Common myeloid progenitor, CD34-positive (primary cell): ENCODE data around the gene ZNF341.
A peak's percentile ranks its signal among the peaks of the same experiment; 100 is the strongest.

ENCODE experiments used
- CTCF ChIA-PET: fragments of 350-600 bp; sonication (Branson Sonifier 250); formaldehyde crosslinking; loops from one replicate; lab custom pipeline; 2021; ENCODE audit warnings: antibody characterized with exemption; lab: Charles Lee
- POLR2A ChIA-PET: fragments of 350-600 bp; sonication (Branson Sonifier 250); formaldehyde crosslinking; loops from one replicate; lab custom pipeline; 2021; ENCODE audit warnings: antibody characterized with exemption; lab: Charles Lee
- DNase-seq, 3 donors: peaks; one replicate each; pipeline versions ENCODE4 v3.0.0 to v3.0.0-alpha.2; 2013
- H3K27ac ChIP-seq, 2 experiments: 1 replicate in 1 of 2; 2 replicates in 1 of 2; pipeline ENCODE4 v1.7.0; 2013; ENCODE audit warnings: inconsistent platforms in 2 of 2, low read length in 2 of 2, mild to moderate bottlenecking in 2 of 2, low read depth in 1 of 2, moderate library complexity in 1 of 2; ENCODE audit not compliant: severe bottlenecking in 2 of 2, insufficient read depth in 1 of 2, poor library complexity in 1 of 2
- H3K27me3 ChIP-seq, 5 experiments: replicated peaks in 2 of 5; 1 replicate in 3 of 5; 2 replicates in 2 of 5; pipeline versions ENCODE4 v1.6.1 to v1.7.0; 2013; ENCODE audit warnings: low read length in 4 of 5, mild to moderate bottlenecking in 2 of 5, moderate library complexity in 2 of 5, inconsistent platforms in 1 of 5; ENCODE audit not compliant: insufficient read depth in 5 of 5, control insufficient read depth in 4 of 5
- H3K36me3 ChIP-seq, 4 experiments: 1 replicate in 2 of 4; 2 replicates in 2 of 4; pipeline versions ENCODE4 v1.6.1 to v1.7.0; 2013; ENCODE audit warnings: low read length in 3 of 4, control low read depth in 1 of 4, mild to moderate bottlenecking in 1 of 4; ENCODE audit not compliant: control insufficient read depth in 4 of 4, insufficient read depth in 4 of 4
- H3K4me1 ChIP-seq, 4 experiments: 1 replicate in 3 of 4; 2 replicates in 1 of 4; pipeline versions ENCODE4 v1.6.1 to v1.7.1; 2013; ENCODE audit warnings: low read length in 3 of 4, mild to moderate bottlenecking in 3 of 4, control low read depth in 1 of 4, inconsistent platforms in 1 of 4, moderate library complexity in 1 of 4; ENCODE audit not compliant: control insufficient read depth in 4 of 4, insufficient read depth in 4 of 4; ENCODE audit errors: control extremely low read depth in 1 of 4
- H3K4me3 ChIP-seq, 7 experiments: 1 replicate in 4 of 7; 2 replicates in 3 of 7; pipeline versions ENCODE4 v1.5.1 to v1.7.0; 2013; ENCODE audit warnings: mild to moderate bottlenecking in 7 of 7, low read length in 6 of 7, moderate library complexity in 6 of 7, inconsistent platforms in 2 of 7, low read depth in 2 of 7, control low read depth in 1 of 7; ENCODE audit not compliant: insufficient read depth in 4 of 7, control insufficient read depth in 1 of 7; ENCODE audit errors: extremely low read depth in 1 of 7
- H3K9me3 ChIP-seq, 5 experiments: 1 replicate in 4 of 5; 2 replicates in 1 of 5; pipeline versions ENCODE4 v1.6.1 to v1.7.1; 2013; ENCODE audit warnings: low read length in 4 of 5, mild to moderate bottlenecking in 2 of 5, inconsistent platforms in 1 of 5, low read depth in 1 of 5, moderate library complexity in 1 of 5; ENCODE audit not compliant: control insufficient read depth in 4 of 5, insufficient read depth in 2 of 5; ENCODE audit errors: control extremely low read depth in 1 of 5
- WGBS: methylation state at CpG from one replicate; pipeline ENCODE4 v1.1.5; 2013; ENCODE audit not compliant: insufficient coverage; 5-methylcytosine and 5-hydroxymethylcytosine counted together

The ZNF341 gene

DNA sequence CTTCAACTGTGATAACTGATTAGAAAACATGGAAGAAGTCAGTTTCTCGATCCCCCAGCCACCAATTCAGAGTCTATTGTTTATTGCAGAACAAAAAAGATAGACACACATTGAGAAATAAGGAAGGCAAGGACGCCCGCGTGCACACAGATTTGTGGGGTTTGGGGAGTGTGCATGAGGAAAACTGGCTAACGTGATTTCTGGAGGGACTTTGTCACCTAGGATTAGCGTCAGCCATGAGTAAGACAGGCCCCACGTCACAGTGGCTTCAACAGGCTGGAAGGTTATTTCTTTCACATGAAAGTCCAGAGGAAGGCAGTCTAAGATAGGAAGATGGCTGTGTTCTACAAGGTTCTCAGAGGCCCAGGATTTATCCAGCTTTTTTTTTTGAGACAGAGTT lies 7.7 kb downstream of the ZNF341 start:
- POLR2A ChIA-PET, result no interaction called here

DNA sequence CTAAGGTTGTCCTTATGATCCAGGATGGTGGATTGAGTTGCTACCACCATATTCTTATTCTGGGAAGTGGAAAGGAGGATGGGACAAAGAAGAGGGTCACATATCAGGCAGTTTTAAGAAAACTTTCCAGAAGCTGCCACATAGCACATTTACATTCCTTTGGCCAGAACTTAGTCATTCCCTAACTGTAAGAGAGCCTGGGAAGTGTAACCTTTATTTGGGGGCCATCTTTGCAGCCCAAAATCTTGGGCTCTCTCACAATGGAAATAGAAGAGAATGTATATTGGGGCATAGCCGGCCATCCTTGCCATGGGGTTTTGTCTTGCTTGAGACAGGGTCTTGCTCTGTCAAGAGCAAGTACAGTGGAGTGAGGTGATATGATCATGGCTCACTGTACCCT lies 8.4 kb downstream of the ZNF341 start:
- no peak for DNase-seq
- no CpG with 5 or more reads among the region's 1 CpG for WGBS
- Histone ChIP-seq H3K4me3 (no peak overlapping the region), H3K27me3 (no peaks in the 10 kb centered on the region), H3K4me1 (peaks cover 0 to 4% (median 1%) of the 10 kb centered on the region in 4 experiments), H3K27ac (no peak overlapping the region), H3K9me3 (peaks cover 0 to 24% (median 9%) of the 10 kb centered on the region in 5 experiments), H3K36me3 (peaks cover 0 to 3% (median 1%) of the 10 kb centered on the region in 4 experiments)
- ChIA-PET POLR2A (no interaction called here), CTCF (no interaction called here)

More for the DNA sequence above, 7.7 kb downstream of the ZNF341 start:
- peaks cover 0 to 24% (median 9%) of the 10 kb centered on the region in 5 experiments for H3K9me3 ChIP-seq
- no peak for DNase-seq
- H3K27ac ChIP-seq, result no peak overlapping the region
- 95% methylated on average over 6 of the region's 7 CpGs for WGBS
- H3K27me3 ChIP-seq, result no peaks in the 10 kb centered on the region
- no peaks in the 10 kb centered on the region for H3K36me3 ChIP-seq
- no peak overlapping the region for H3K4me3 ChIP-seq
- CTCF ChIA-PET, result no interaction called here
- H3K4me1 ChIP-seq, result peaks cover 0 to 4% (median 1%) of the 10 kb centered on the region in 4 experiments

DNA sequence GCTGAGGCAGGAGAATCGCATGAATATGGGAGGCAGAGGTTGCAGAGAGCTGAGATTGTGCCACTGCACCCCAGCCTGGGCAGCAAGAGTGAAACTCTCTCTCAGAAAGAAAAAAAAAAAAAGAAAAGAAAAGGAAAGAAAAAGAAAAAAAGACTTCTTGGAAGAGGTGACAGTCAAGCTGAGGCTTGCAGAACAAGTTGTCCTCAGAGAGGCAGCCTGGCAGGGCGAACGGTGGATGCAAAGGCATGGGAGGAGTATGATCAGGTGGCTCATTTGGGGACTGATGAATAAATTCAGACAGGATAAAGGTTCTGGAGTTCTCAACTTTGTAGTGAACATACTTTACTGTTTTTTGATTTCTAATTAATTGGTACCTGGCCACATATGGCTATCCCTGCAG lies 12.4 kb downstream of the ZNF341 start:
- no peaks in the 10 kb centered on the region for H3K27me3 ChIP-seq
- H3K4me3 ChIP-seq, result no peak overlapping the region
- WGBS, result 86% methylated on average over 1 of the region's 3 CpGs
- peaks cover 0 to 4% (median 1%) of the 10 kb centered on the region in 4 experiments for H3K4me1 ChIP-seq
- POLR2A ChIA-PET, result interaction anchor here (0.5 kb wide), 1 partner anchor 12 kb away, joined by 4 read pairs; no protein-coding TSS in a partner anchor
- DNase-seq, result no peak
- no peaks in the 10 kb centered on the region for H3K9me3 ChIP-seq
- CTCF ChIA-PET, result no interaction called here
- peaks cover 0 to 9% (median 1%) of the 10 kb centered on the region in 4 experiments for H3K36me3 ChIP-seq
- H3K27ac ChIP-seq, result peak overlapping the region in 1 of 2 experiments; percentile 5

- no peak overlapping the region for H3K4me3 ChIP-seq
- 93% methylated on average over 8 of the region's 14 CpGs for WGBS
These were observed 13.1 kb downstream of the ZNF341 start for GRCh38 chr20:33744773-33745385.

DNA sequence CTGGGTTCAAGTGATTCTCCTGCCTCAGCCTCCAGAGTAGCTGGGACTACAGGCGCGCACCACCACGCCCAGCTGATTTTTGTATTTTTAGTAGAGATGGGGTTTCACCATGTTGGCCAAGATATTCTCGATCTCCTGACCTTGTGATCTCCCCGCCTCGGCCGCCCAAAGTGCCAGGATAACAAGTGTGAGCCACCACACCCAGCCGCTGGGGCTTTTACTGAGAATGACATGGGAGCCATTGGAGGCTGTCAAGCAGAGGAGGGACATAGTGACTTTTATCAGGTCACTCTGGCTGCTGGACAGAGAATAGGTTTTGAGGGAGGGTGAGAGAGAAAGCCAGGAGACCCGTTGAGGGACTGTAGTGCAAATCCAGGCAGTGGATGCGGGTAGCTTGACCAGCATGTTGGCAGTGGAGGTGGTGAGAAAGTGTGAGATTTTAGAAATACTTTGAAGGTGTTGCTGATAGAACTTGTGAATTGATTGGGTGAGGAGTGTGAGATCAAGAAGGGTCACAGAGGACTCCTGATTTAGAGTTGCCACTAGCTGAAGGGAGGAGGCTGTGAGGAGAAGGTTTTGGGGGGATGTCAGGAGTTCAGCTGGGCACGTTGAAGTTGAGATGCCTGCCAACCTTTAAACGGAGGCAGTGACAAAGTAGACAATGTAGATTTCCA lies 14.7 kb downstream of the ZNF341 start:
- 93% methylated on average over 12 of the region's 12 CpGs for WGBS
- no peaks in the 10 kb centered on the region for H3K27me3 ChIP-seq
- no peak overlapping the region for H3K4me3 ChIP-seq
- peaks cover 0 to 12% (median 2%) of the 10 kb centered on the region in 4 experiments for H3K36me3 ChIP-seq
- H3K9me3 ChIP-seq, result no peaks in the 10 kb centered on the region
- POLR2A ChIA-PET, result no interaction called here
- no peak for DNase-seq
- no peak overlapping the region for H3K27ac ChIP-seq
- peaks cover 0 to 4% (median 1%) of the 10 kb centered on the region in 4 experiments for H3K4me1 ChIP-seq
- CTCF ChIA-PET, result no interaction called here

More at GRCh38 chr20:33744773-33745385, 13.1 kb downstream of the ZNF341 start:
- CTCF ChIA-PET, result no interaction called here
- H3K4me1 ChIP-seq, result peaks cover 0 to 4% (median 1%) of the 10 kb centered on the region in 4 experiments
- POLR2A ChIA-PET, result no interaction called here
- H3K27me3 ChIP-seq, result no peaks in the 10 kb centered on the region
- peaks cover 0 to 9% (median 1%) of the 10 kb centered on the region in 4 experiments for H3K36me3 ChIP-seq
- no peaks in the 10 kb centered on the region for H3K9me3 ChIP-seq
- no peak overlapping the region for H3K27ac ChIP-seq
- no peak for DNase-seq

- H3K4me3 ChIP-seq, result no peak overlapping the region
- H3K36me3 ChIP-seq, result peaks cover 2 to 24% (median 9%) of the 10 kb centered on the region in 4 experiments
- ChIA-PET POLR2A (no interaction called here), CTCF (no interaction called here)
- no peak overlapping the region for H3K27ac ChIP-seq
- WGBS, result no CpG with 5 or more reads among the region's 4 CpGs
- no peaks in the 10 kb centered on the region for H3K9me3 ChIP-seq
- H3K27me3 ChIP-seq, result no peaks in the 10 kb centered on the region
- H3K4me1 ChIP-seq, result peaks cover 4 to 5% (median 4%) of the 10 kb centered on the region in 4 experiments
- DNase-seq, result no peak
These were observed 20.0 kb downstream of the ZNF341 start for GRCh38 chr20:33751775-33752174.

DNA sequence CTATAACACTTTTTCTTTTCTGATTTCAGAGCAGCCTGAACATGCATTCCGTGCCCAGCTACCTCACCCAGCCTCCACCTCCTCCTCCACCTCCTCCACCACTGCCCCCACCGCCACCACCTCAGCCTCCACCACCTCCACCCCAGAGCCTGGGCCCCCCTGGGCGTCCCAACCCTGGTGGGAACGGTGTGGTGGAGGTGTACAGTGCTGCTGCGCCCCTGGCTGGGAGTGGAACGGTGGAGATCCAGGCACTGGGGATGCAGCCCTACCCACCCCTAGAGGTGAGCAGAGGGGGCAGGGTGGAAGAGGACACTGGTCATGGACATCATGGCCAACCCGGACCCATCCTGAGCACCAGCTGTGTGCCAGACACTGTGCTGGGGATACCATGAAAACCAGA lies 21.3 kb downstream of the ZNF341 start:
- H3K36me3 ChIP-seq, result peaks cover 4 to 29% (median 16%) of the 10 kb centered on the region in 4 experiments
- 100% methylated on average over 4 of the region's 7 CpGs for WGBS
- ChIA-PET CTCF (no interaction called here), POLR2A (no interaction called here)
- H3K4me1 ChIP-seq, result peaks cover 4 to 5% (median 4%) of the 10 kb centered on the region in 4 experiments
- H3K27me3 ChIP-seq, result no peaks in the 10 kb centered on the region
- H3K27ac ChIP-seq, result no peak overlapping the region
- H3K9me3 ChIP-seq, result peaks cover 0 to 8% (median 2%) of the 10 kb centered on the region in 5 experiments
- no peak for DNase-seq
- no peak overlapping the region for H3K4me3 ChIP-seq
